ENCODE results near the gene TEX53.
A peak's percentile ranks its signal among the peaks of the same experiment; 100 is the strongest.

TEX53 gene

GRCh38 chr9:114657705-114658104, at the start of gene TEX53:
TEX53 (minus strand) TSS chr9:114657805; CDS start chr9:114657774, 31 bp downstream.
- DNase-seq = no peak

DNA sequence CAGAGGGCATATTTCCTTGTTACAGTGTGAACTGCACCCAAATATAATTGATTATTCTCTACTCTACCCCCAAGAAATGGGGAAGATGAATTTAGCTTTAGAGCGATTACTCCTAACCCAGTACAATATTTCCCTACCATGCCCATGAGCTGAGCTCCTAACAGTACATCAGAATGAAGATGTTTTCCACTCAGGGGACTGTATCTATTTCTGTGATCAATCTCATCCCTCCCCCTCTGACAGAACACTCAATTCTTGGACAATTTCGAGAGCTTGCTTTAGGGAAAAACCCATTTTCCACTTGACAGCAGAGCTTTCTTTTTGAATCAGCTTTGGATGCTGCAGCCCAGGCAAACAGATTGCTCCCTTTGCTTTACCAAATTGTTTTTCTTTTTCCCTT, 49.1 kb upstream of the TEX53 start:
- no peak for DNase-seq

DNA sequence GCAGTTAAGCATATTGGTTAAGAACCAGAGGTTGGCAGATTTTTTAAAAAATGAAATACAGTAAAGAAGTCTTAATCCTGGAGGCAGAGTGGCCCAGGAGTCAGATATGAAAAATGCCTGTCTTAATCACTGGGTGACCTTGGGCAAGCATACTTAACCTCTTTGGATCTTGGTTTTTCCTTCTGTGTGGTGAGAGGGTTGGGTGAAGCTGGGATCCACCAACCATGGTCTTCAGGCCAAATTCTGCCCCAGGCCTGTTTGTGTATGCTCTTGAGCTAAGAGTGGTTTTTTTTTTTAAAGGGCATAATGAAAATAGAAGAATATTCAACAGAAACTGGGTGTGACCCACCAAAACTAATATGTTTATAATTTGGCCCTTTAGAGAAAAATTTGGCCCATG, 44.4 kb upstream of the TEX53 start:
- DNase-seq = no peak

- no peak for DNase-seq
Measured at GRCh38 chr9:114697951-114698351, 40.3 kb upstream of the TEX53 start.

GRCh38 chr9:114696814-114697544, 39.4 kb upstream of the TEX53 start:
- DNase-seq = no peak

- no peak for DNase-seq
Measured at GRCh38 chr9:114695948-114696347, 38.3 kb upstream of the TEX53 start.

DNA sequence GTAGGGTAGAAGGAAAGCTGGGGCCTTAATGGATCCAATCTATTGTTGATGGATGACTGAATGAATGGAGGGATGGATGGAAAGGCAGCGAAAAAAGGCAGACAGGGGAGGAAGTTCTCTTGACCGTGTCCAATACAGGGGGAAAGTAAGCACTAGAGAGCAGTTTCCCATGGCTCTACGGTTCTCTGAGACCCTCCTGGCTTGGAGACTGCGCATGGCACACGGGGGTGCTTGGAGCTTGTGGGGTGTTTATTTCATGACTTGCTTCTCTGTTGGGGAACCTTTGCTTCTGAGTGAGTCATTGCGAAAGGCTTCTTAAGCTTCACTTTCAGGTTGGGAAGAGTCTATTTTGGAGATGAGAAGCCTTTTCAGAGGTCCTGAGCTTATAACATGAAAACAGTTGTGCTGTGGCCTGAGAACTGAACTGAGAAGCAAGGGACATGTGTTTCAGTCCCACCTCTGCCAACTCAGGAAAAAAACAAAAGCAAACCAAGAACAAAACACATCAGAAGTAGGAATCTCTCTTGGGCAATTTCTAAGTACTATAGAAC, 37.2 kb upstream of the TEX53 start:
- no peak for DNase-seq

- no peak for DNase-seq
Measured at GRCh38 chr9:114694146-114694545, 36.5 kb upstream of the TEX53 start.

- no peak for DNase-seq
Measured at GRCh38 chr9:114693248-114693855, 35.7 kb upstream of the TEX53 start.

DNA sequence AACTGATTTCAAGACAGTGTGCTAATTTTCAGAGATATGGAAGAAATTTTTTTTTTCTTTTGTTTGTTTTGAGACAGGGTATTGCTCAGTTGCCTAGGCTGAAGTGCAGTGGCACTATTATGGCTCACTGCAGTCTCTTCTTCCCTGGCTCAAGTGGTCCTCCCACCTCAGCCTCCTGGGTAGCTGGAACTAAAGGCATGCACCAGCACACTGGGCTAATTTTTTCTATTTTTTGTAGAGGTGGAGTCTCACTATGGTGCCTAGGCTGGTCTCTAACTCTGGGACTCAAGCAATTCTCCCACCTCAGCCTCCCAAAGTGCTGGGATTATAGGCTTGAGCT, 34.3 kb upstream of the TEX53 start:
- no peak for DNase-seq

DNA sequence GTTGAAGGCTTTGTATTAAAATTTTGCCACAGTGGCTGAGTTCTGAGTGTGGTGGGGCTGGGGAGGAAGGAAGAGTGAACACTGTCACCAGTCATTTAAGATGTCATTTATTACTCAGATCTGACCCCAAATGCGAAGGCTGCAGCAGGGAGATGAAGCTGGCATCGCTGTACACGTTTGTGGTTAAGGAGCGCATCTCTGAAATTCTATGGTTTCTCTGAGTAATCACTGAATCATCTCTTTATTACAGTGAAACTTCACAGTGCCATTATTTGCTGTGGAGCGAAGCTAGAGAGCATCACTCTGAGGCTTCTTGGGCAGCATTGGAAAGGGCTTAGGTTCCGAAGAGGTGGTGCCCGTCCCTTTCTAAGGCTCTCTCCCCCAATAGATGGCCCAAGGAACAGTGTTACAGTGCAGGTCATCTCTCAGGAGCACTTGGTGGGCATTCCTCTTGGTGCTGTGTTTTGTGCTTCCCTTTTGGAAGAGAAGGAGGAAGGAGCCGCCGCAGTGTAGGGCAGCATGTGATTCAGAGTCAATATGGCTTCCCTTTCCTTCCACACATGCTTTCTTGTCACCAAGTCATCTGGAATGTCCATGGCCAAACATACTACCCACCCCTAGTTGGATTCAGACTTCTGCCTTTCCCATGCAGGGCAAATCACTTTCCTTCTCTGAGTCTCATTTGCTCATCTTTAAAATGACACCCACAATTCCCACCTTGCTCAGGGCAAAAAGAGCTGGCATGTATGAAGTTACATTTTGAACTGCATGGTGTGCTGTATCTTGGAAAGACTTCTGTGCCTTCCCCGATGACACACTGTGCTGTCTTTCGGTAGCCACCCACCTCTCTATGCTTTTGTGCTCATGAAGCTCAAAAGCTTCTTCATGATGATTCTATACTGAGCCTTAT, 33.7 kb upstream of the TEX53 start:
- DNase-seq = peak; percentile 50

- DNase-seq = no peak
Measured at GRCh38 chr9:114690308-114690707, 32.7 kb upstream of the TEX53 start.

GRCh38 chr9:114689813-114690212, 32.2 kb upstream of the TEX53 start:
- DNase-seq = no peak

- no peak for DNase-seq
Measured at GRCh38 chr9:114688909-114689610, 31.5 kb upstream of the TEX53 start.

DNA sequence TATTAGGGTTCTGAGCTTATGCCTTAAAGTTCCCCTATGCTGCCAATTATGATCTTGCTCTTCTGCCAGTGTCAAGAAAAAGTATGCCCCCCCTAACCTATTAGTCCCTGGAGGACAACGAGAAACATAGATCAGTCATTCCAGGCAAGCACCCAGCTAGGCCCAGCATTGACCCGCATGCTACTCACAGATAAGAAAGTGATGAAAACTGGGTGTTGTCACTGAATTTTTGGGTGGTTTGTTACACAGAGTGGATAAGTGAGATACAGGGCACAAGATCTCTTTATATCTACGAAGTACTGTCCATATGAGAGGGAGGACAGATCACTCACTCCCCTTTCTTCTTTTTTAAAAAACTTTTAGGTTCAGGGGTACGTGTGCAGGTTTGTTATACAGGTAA, 30.8 kb upstream of the TEX53 start:
- no peak for DNase-seq

- no peak for DNase-seq
Measured at GRCh38 chr9:114687034-114687433, 29.4 kb upstream of the TEX53 start.

DNA sequence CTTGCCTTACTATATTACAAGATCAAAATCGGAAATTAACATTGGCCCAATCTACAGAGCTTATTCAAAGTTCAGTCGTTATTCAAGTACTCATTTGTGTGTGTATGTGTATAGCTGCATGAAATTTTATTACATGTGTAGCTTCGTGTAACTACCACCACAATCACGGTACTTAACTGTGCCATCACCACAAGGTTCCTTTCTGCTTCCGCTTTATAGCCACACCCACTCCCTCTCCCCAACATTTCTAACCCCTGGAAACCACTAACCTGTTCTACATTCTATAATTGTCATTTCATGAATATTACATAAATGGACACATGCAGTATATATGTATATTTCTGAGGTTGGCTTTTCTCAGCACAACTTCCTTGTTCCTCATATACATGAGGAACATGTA, 28.3 kb upstream of the TEX53 start:
- DNase-seq = no peak

DNA sequence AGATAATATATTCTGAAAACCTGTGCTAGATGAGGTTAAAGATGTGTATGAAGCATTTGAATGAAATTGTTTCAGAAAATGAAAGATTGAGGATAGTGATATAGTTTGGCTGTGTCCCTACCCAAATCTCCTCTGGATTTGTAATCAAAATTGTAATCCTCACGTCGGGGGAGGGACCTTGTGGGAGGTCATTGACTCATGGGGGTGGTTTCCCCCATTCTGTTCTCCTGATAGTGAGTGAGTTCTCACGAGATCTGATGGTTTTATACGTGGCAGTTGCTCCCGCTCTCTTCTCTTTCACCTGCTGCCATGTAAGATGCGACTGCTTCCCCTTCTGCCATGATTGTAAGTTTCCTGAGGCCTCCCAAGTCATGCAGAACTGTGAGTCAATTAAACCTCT, 26.4 kb upstream of the TEX53 start:
- DNase-seq = no peak

- DNase-seq = no peak
Measured at GRCh38 chr9:114682846-114683245, 25.2 kb upstream of the TEX53 start.

DNA sequence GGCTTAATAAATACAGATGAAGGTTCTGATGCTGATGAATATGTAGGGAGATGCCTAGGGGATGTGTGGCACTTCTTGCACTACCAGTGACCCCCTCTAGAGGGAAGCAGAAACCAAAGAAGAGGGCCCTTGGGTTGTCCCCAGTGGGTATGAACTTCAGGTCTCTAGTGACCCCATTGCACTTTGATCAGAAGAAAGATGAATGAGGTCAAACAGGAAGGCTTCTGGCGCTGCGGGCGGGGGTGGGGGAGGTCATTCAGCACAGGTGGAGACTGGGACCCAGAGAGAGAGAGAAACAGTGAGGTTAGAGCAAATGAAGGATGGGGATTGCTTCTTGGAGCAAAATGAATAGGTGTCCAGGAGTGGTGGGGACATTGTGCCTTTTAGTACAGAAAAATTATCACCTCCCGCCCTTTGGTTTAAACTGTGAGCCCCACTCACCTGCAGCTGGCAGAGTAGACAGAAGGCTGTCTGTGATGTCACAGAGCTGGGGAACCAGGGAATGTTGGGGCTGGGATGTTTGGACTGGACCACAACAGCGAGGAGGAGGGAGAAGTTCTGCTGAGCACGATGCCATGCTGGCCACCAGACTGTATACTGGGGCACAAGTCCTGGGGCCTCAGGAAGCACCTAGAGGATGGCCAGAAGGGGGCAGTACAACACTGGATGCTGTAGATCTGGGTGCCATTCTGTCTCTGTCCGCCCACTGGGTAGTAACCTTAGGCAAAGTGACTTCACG, 24.2 kb upstream of the TEX53 start, which contains the start of gene TEX48:
TEX48 (minus strand) TSS at position 599 of the 739 bp plus-strand sequence. CDS start 10,469 bp downstream, outside the sequence.
- peak; percentile 78 for DNase-seq

- no peak for DNase-seq
Measured at GRCh38 chr9:114680259-114681001, 22.8 kb upstream of the TEX53 start.

Data from activated T-cell treated with anti-CD3 and anti-CD28 coated beads for 4 hours (primary cell).